ENCODE data around the gene ERCC1.

- TF ChIP-seq CTCF (IDR thresholded peaks at IDR 0.05) = no peak
- no peak for TF ChIP-seq POLR2A (IDR thresholded peaks at IDR 0.05)
- TF ChIP-seq EP300 (IDR thresholded peaks at IDR 0.05) = no peak
- no peak for TF ChIP-seq POLR2AphosphoS5 (IDR thresholded peaks at IDR 0.05)
These were observed 14.2 kb downstream of the ERCC1 start for GRCh38 chr19:45409557-45409920.
